ENCODE results near the gene MASTL. TPM values are rescaled to one million over a fixed set of nuclear protein-coding genes. Genes with fewer than 3 reads are reported as not detected.

The MASTL gene
- total RNA-seq, 2 donors from 2014 or later = 30.3 to 50.2 TPM

GRCh38 chr10:27147701-27148100 lies 7.5 kb upstream of the MASTL start:
- 97 to 98% methylated on average over 5 of the region's 5 CpGs for WGBS, 2 experiments (ENCODE audit: insufficient coverage in 1 of 2, insufficient read length in 1 of 2)
- H3K9me3 Mint-ChIP-seq = no peaks in the 10 kb centered on the region
- H3K27me3 ChIP-seq (ENCODE audit: control insufficient read depth, insufficient read depth, low read length, poor library complexity, severe bottlenecking) = no peaks in the 10 kb centered on the region
- H3K4me3 Mint-ChIP-seq = no peak overlapping the region
- no peaks in the 10 kb centered on the region for H3K9me3 ChIP-seq (ENCODE audit: control insufficient read depth, low read length)
- H3K36me3 Mint-ChIP-seq (ENCODE audit: low read depth) = peaks cover 72% of the 10 kb centered on the region
- no peaks in the 10 kb centered on the region for H3K27me3 Mint-ChIP-seq (ENCODE audit: insufficient read depth)
- TF ChIP-seq, protein P1, sequence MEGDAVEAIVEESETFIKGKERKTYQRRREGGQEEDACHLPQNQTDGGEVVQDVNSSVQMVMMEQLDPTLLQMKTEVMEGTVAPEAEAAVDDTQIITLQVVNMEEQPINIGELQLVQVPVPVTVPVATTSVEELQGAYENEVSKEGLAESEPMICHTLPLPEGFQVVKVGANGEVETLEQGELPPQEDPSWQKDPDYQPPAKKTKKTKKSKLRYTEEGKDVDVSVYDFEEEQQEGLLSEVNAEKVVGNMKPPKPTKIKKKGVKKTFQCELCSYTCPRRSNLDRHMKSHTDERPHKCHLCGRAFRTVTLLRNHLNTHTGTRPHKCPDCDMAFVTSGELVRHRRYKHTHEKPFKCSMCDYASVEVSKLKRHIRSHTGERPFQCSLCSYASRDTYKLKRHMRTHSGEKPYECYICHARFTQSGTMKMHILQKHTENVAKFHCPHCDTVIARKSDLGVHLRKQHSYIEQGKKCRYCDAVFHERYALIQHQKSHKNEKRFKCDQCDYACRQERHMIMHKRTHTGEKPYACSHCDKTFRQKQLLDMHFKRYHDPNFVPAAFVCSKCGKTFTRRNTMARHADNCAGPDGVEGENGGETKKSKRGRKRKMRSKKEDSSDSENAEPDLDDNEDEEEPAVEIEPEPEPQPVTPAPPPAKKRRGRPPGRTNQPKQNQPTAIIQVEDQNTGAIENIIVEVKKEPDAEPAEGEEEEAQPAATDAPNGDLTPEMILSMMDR (conservative IDR thresholded peaks at IDR 0.05) = no peak
- H3K4me3 ChIP-seq (ENCODE audit: low read length) = no peak overlapping the region
- no peak for DNase-seq
- H3K36me3 ChIP-seq (ENCODE audit: control insufficient read depth, insufficient read depth, low read length) = peaks cover 72% of the 10 kb centered on the region
- H3K4me1 ChIP-seq (ENCODE audit: control insufficient read depth, insufficient read depth, low read length) = no peaks in the 10 kb centered on the region
- H3K27ac Mint-ChIP-seq = no peak overlapping the region
- no peak overlapping the region for H3K27ac ChIP-seq (ENCODE audit: low read depth, low read length)
- peaks cover 11% of the 10 kb centered on the region for H3K4me1 Mint-ChIP-seq
- no peak overlapping the region for H3K9ac ChIP-seq (ENCODE audit: extremely low read depth, low read length, poor library complexity, severe bottlenecking)

GRCh38 chr10:27150261-27150660 lies 4.9 kb upstream of the MASTL start:
- Mint-ChIP-seq H3K9me3 (no peaks in the 10 kb centered on the region), H3K4me3 (no peak overlapping the region), H3K36me3 (ENCODE audit: low read depth) (peaks cover 51% of the 10 kb centered on the region), H3K27ac (no peak overlapping the region), H3K27me3 (ENCODE audit: insufficient read depth) (no peaks in the 10 kb centered on the region), H3K4me1 (peaks cover 15% of the 10 kb centered on the region)
- Histone ChIP-seq H3K9ac (ENCODE audit: extremely low read depth, low read length, poor library complexity, severe bottlenecking) (no peak overlapping the region), H3K36me3 (ENCODE audit: control insufficient read depth, insufficient read depth, low read length) (peaks cover 49% of the 10 kb centered on the region), H3K4me1 (ENCODE audit: control insufficient read depth, insufficient read depth, low read length) (no peaks in the 10 kb centered on the region), H3K9me3 (ENCODE audit: control insufficient read depth, low read length) (no peaks in the 10 kb centered on the region), H3K27me3 (ENCODE audit: control insufficient read depth, insufficient read depth, low read length, poor library complexity, severe bottlenecking) (no peaks in the 10 kb centered on the region), H3K4me3 (ENCODE audit: low read length) (no peak overlapping the region), H3K27ac (ENCODE audit: low read depth, low read length) (no peak overlapping the region)
- 100% methylated on average over 1 of the region's 1 CpG for WGBS, 2 experiments (ENCODE audit: insufficient coverage in 1 of 2, insufficient read length in 1 of 2)
- TF ChIP-seq, protein P1 (conservative IDR thresholded peaks at IDR 0.05) = no peak
- DNase-seq = no peak

DNA sequence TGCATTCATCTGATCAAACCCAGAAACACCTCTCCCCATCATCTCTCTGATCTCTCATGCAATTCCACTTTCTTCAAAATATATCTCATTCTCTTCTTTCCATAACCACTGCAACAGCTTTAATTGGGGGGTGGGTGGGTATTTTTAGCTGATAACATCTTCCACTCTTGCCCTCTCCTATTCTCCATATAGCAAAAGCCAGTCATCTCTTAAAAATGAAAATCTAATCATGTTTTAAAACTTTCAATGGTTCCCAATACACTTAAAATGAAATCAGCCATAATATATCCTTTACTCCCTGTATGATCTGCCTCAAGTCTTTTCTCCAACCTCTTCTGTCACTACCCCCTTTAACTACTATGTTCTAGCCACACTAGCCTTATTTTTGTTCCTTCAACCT lies 2.5 kb upstream of the MASTL start:
- H3K27me3 ChIP-seq (ENCODE audit: control insufficient read depth, insufficient read depth, low read length, poor library complexity, severe bottlenecking) = no peaks in the 10 kb centered on the region
- peak overlapping the region; percentile 97 for H3K9ac ChIP-seq (ENCODE audit: extremely low read depth, low read length, poor library complexity, severe bottlenecking)
- peaks cover 19% of the 10 kb centered on the region for H3K4me1 Mint-ChIP-seq
- H3K4me3 Mint-ChIP-seq = peak overlapping the region; percentile 100
- H3K4me3 ChIP-seq (ENCODE audit: low read length) = peak overlapping the region; percentile 98
- no peaks in the 10 kb centered on the region for H3K9me3 ChIP-seq (ENCODE audit: control insufficient read depth, low read length)
- H3K27me3 Mint-ChIP-seq (ENCODE audit: insufficient read depth) = no peaks in the 10 kb centered on the region
- peaks cover 34% of the 10 kb centered on the region for H3K36me3 Mint-ChIP-seq (ENCODE audit: low read depth)
- H3K9me3 Mint-ChIP-seq = no peaks in the 10 kb centered on the region
- H3K27ac Mint-ChIP-seq = no peak overlapping the region
- TF ChIP-seq, protein P1 (conservative IDR thresholded peaks at IDR 0.05) = no peak
- no peak overlapping the region for H3K27ac ChIP-seq (ENCODE audit: low read depth, low read length)
- no peak for DNase-seq
- no peaks in the 10 kb centered on the region for H3K4me1 ChIP-seq (ENCODE audit: control insufficient read depth, insufficient read depth, low read length)
- H3K36me3 ChIP-seq (ENCODE audit: control insufficient read depth, insufficient read depth, low read length) = peaks cover 29% of the 10 kb centered on the region
